ENCODE results near the gene MACROD2. TPM values are rescaled to one million over a fixed set of nuclear protein-coding genes. Genes with fewer than 3 reads are reported as not detected.

The MACROD2 gene
- polyA plus RNA-seq, 2 of the 4 experiments (the other 2 are of a cell fraction): 0.96 to 1.3 TPM

DNA sequence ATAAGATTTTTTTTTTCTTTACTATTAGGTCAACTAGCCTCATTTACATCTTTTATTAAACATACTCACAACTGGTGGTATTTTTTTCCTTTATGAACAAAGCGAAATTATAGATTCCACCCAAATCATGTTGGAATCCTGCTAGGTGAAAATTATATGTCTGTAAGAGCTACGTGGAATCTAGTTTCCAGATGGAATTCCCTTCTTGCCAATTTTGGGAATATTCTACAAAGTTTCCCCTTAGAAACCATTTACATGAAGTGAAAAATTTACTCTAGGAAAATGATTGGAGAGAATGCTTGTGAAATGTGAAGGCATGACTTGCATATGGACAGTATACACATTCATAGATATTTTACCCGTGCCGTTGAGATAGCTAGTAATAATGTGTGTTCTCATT, 1466.6 kb downstream of the MACROD2 start:
- H3K4me2 ChIP-seq: no peak overlapping the region
- no peak overlapping the region for H3K4me3 ChIP-seq
- WGBS (ENCODE audit: missing lambda C conversion rate): 39% methylated on average over 4 of the region's 4 CpGs
- ATAC-seq: no peak
- TF ChIP-seq NPAS2 (CRISPR knock-in tag; IDR thresholded peaks at IDR 0.05; ENCODE audit: borderline replicate concordance) (no peak), FOSL2 (IDR thresholded peaks at IDR 0.05) (no peak), FOSL2 (CRISPR knock-in tag; IDR thresholded peaks at IDR 0.05) (no peak), JUN (IDR thresholded peaks at IDR 0.05) (no peak), ZSCAN20 (CRISPR knock-in tag; IDR thresholded peaks at IDR 0.05) (no peak), ZC3H11A (IDR thresholded peaks at IDR 0.05) (no peak)
- POLR2A ChIA-PET: no interaction called here
- H3K9me3 ChIP-seq: no peaks in the 10 kb centered on the region
- FAIRE-seq: no peak
- DNase-seq (ENCODE audit: low read depth in 1 of 2, low spot score in 1 of 2): no peak
- no peak overlapping the region for H3K27ac ChIP-seq
- no peaks in the 10 kb centered on the region for H3K4me1 ChIP-seq
- CTCF ChIA-PET: interaction anchor here (0.9 kb wide), 1 partner anchor 84 kb away, joined by 3 read pairs; no protein-coding TSS in a partner anchor

DNA sequence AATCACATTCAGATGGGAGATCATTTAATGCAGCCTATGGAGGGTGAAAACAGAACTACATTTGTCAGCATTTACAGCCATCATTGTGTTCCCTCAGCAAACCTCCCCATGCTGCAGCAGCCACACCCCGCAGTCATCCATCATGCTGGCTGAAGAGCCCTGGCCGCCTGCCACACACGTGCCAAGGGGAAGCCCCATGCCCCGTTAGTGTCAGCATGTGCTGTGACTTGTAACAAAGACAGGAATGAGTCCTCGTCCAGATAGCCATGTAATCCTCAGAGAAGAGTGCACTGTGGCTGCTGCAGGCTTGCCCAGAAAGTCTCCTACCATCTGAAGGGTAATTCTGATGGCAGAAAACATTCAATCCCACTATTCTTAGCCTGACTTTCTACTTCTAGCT, 1480.2 kb downstream of the MACROD2 start:
- ChIA-PET CTCF (no interaction called here), POLR2A (no interaction called here)
- Histone ChIP-seq H3K4me3 (no peak overlapping the region), H3K4me2 (no peak overlapping the region), H3K9me3 (no peaks in the 10 kb centered on the region), H3K4me1 (no peaks in the 10 kb centered on the region), H3K27ac (no peak overlapping the region)
- TF ChIP-seq RFX5 (IDR thresholded peaks at IDR 0.05) (no peak), CHD4 (IDR thresholded peaks at IDR 0.05; ENCODE audit: borderline replicate concordance) (no peak), RAD21 (conservative IDR thresholded peaks at IDR 0.05 in 1 of 2, IDR thresholded peaks at IDR 0.05 in 1 of 2) (no peak), NPAS2 (CRISPR knock-in tag; IDR thresholded peaks at IDR 0.05; ENCODE audit: borderline replicate concordance) (no peak), NR3C1 (IDR thresholded peaks at IDR 0.05) (no peak), HEYL (CRISPR knock-in tag; IDR thresholded peaks at IDR 0.05) (no peak), JUNB (IDR thresholded peaks at IDR 0.05) (no peak)
- no peak for DNase-seq (ENCODE audit: low read depth in 1 of 2, low spot score in 1 of 2)
- FAIRE-seq: no peak
- WGBS (ENCODE audit: missing lambda C conversion rate): 16% methylated on average over 5 of the region's 5 CpGs
- ATAC-seq: no peak

DNA sequence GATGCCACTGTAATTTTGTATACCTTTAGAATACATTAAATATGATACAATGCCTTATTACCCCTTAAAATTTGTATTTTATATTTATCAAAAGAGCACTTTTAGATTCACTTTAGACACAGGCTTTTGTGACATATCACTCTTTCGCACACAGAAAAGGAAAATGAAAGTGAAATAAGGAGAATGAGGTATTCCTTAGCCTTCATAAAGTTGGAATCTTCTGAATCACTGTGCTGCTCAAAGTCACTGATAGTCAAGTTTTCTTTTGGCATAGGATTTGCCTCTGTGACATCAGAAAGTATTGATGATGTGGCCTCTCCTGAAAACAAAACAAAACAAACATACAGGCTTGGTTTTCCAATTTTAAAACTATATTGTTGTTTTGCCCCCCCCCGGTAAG, 1480.9 kb downstream of the MACROD2 start:
- H3K9me3 ChIP-seq: no peaks in the 10 kb centered on the region
- FAIRE-seq: peak; percentile 32
- ChIA-PET POLR2A (no interaction called here), CTCF (no interaction called here)
- ATAC-seq: no peak
- TF ChIP-seq POLR2A (IDR thresholded peaks at IDR 0.05; ENCODE audit: low read length): no peak
- TF ChIP-seq, protein P1, sequence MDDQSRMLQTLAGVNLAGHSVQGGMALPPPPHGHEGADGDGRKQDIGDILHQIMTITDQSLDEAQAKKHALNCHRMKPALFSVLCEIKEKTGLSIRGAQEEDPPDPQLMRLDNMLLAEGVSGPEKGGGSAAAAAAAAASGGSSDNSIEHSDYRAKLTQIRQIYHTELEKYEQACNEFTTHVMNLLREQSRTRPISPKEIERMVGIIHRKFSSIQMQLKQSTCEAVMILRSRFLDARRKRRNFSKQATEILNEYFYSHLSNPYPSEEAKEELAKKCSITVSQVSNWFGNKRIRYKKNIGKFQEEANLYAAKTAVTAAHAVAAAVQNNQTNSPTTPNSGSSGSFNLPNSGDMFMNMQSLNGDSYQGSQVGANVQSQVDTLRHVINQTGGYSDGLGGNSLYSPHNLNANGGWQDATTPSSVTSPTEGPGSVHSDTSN (IDR thresholded peaks at IDR 0.05): no peak
- no peak for TF ChIP-seq ZNF302 (CRISPR knock-in tag; IDR thresholded peaks at IDR 0.05)
- TF ChIP-seq ELK1 (IDR thresholded peaks at IDR 0.05; ENCODE audit: low read depth, low read length): no peak
- TF ChIP-seq, protein P2, sequence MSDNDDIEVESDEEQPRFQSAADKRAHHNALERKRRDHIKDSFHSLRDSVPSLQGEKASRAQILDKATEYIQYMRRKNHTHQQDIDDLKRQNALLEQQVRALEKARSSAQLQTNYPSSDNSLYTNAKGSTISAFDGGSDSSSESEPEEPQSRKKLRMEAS (IDR thresholded peaks at IDR 0.05): no peak
- TF ChIP-seq EHF (CRISPR knock-in tag; IDR thresholded peaks at IDR 0.05): no peak
- TF ChIP-seq NR3C1 (IDR thresholded peaks at IDR 0.05): no peak
- H3K4me1 ChIP-seq: no peaks in the 10 kb centered on the region
- no peak overlapping the region for H3K4me3 ChIP-seq
- peak overlapping the region; percentile 6; the same call in 1 of the 3 replicates for H3K4me2 ChIP-seq
- DNase-seq (ENCODE audit: low read depth in 1 of 2, low spot score in 1 of 2): no peak
- 29% methylated on average over 2 of the region's 2 CpGs for WGBS (ENCODE audit: missing lambda C conversion rate)
- no peak overlapping the region for H3K27ac ChIP-seq

DNA sequence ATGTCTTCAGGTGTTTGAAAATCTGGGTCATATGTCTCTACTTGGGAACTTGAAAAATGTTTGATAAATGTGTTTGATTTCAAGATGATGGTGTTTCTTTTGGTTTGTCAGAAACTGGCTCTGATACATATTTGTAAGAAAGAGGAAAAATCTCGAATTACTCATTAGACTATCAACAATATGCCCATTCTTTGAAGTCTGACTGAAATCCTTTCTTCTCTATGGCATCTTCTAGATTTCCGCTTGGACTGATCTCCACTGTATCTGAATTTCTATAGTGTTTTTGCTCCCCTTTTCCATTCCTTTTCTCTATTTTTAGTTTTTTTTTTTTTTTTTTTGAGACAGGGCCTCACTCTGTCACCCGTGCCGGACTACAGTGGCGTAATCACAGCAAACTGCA, 1481.5 kb downstream of the MACROD2 start:
- H3K4me2 ChIP-seq: no peak overlapping the region
- CTCF ChIA-PET: no interaction called here
- FAIRE-seq (no peak), DNase-seq (ENCODE audit: low read depth in 1 of 2, low spot score in 1 of 2) (no peak), ATAC-seq (no peak)
- TF ChIP-seq CHD4 (IDR thresholded peaks at IDR 0.05; ENCODE audit: borderline replicate concordance) (no peak), E2F6 (IDR thresholded peaks at IDR 0.05; ENCODE audit: borderline replicate concordance, low read depth) (no peak), FOSL2 (IDR thresholded peaks at IDR 0.05) (no peak), FOSL2 (CRISPR knock-in tag; IDR thresholded peaks at IDR 0.05) (no peak)
- no peaks in the 10 kb centered on the region for H3K4me1 ChIP-seq
- WGBS (ENCODE audit: missing lambda C conversion rate): 61% methylated on average over 5 of the region's 5 CpGs
- POLR2A ChIA-PET: no interaction called here
- no peak overlapping the region for H3K4me3 ChIP-seq
- H3K9me3 ChIP-seq: no peaks in the 10 kb centered on the region
- H3K27ac ChIP-seq: no peak overlapping the region

Data from A549 (cell line).